Panc1 (cell line): ENCODE measurements around the gene ZNF17. TPM values are rescaled to one million over a fixed set of nuclear protein-coding genes. Genes with fewer than 3 reads are reported as not detected.

Source experiments
- ATAC-seq: fragments of 200-7000 bp; cut with Tn5 transposase; 2 replicates; pipeline ENCODE4 v1.9.1; 2020; ENCODE audit warnings: mild to moderate bottlenecking, moderate library complexity
- BruUV-seq: library from RNA; stranded (reverse); fragments of 400-500 nt; replicated peaks from 2 replicates; lab custom pipeline; 2021; lab: Mats Ljungman, UMichigan
- CTCF ChIA-PET: fragments of 300-600 bp; sonication (Branson Sonifier 250); formaldehyde crosslinking; loops from one replicate; lab custom pipeline; 2022; ENCODE audit warnings: antibody characterized with exemption; lab: Charles Lee
- POLR2A ChIA-PET: fragments of 300-600 bp; sonication (Branson Sonifier 250); formaldehyde crosslinking; loops from one replicate; lab custom pipeline; 2022; ENCODE audit warnings: antibody characterized with exemption; lab: Charles Lee
- DNase-seq: peaks from one replicate; pipeline ENCODE4 v3.0.0-alpha.2; 2010; ENCODE audit warnings: low read depth, low spot score
- H3K27ac ChIP-seq: 2 replicates; pipeline ENCODE4 v1.5.1; 2011; ENCODE audit warnings: mild to moderate bottlenecking, low read length, inconsistent platforms
- H3K27me3 ChIP-seq: fragments of 200-500 bp; sonication (Bioruptor generic); 2 replicates; pipeline ENCODE4 v1.6.0; 2014; ENCODE audit warnings: low read length, inconsistent platforms; ENCODE audit not compliant: control insufficient read depth, insufficient read depth
- H3K36me3 ChIP-seq: fragments of 200-500 bp; sonication (Bioruptor generic); 2 replicates; pipeline ENCODE4 v1.5.1; 2014; ENCODE audit warnings: inconsistent platforms, mild to moderate bottlenecking, low read length, moderate library complexity; ENCODE audit not compliant: control insufficient read depth, insufficient read depth
- H3K4me1 ChIP-seq: 2 replicates; pipeline ENCODE4 v1.5.1; 2011; ENCODE audit warnings: inconsistent platforms, mild to moderate bottlenecking, low read length, moderate library complexity; ENCODE audit not compliant: control insufficient read depth, insufficient read depth
- H3K4me3 ChIP-seq, 2 experiments: 2 replicates each; pipeline ENCODE4 v1.5.1; 2011 to 2012; ENCODE audit warnings: low read depth in 2 of 2, low read length in 2 of 2, mild to moderate bottlenecking in 2 of 2, inconsistent platforms in 1 of 2, moderate library complexity in 1 of 2
- H3K9me3 ChIP-seq: fragments of 200-500 bp; sonication (Bioruptor generic); 2 replicates; pipeline ENCODE4 v1.5.1; 2014; ENCODE audit warnings: low read depth, mild to moderate bottlenecking, inconsistent platforms, low read length, moderate library complexity; ENCODE audit not compliant: control insufficient read depth, insufficient read depth
- CTCF ChIP-seq: fragments of 450-650 bp; IDR thresholded peaks from 2 replicates; pipeline ENCODE4 v1.5.1; 2017; ENCODE audit warnings: mild to moderate bottlenecking
- POLR2AphosphoS5 ChIP-seq: IDR thresholded peaks from 2 replicates; pipeline ENCODE4 v1.6.1; 2012; ENCODE audit warnings: mild to moderate bottlenecking, low read depth, low read length, moderate library complexity
- REST ChIP-seq, 2 experiments: IDR thresholded peaks; 2 replicates each; pipeline ENCODE4 v1.6.1; 2011 to 2012; ENCODE audit warnings: low read depth in 2 of 2, control low read depth in 1 of 2, low read length in 1 of 2, mild to moderate bottlenecking in 1 of 2, moderate library complexity in 1 of 2; ENCODE audit not compliant: insufficient read depth in 1 of 2
- SIN3A ChIP-seq: IDR thresholded peaks from 2 replicates; pipeline ENCODE4 v1.6.1; 2012; ENCODE audit warnings: low read depth, mild to moderate bottlenecking, low read length, moderate library complexity, borderline replicate concordance; ENCODE audit not compliant: insufficient read depth
- TCF7L2 ChIP-seq: IDR thresholded peaks from 2 replicates; pipeline ENCODE4 v1.6.1; 2011; ENCODE audit warnings: mild to moderate bottlenecking, low read depth, low read length, inconsistent platforms
- in situ Hi-C: cut with HindIII; loops from 2 replicates; pipeline ENCODE4 v1.10.0; 2016; ENCODE audit warnings: low sequenced_read_pairs, low pct_unique_long_range_greater_than_20kb
- intact Hi-C: fragments of 100-400 bp; cut with micrococcal nuclease; formaldehyde crosslinking; loops from one replicate; pipeline ENCODE4 v1.10.0; 2022; ENCODE audit not compliant: unreplicated experiment
- total RNA-seq: library from RNA; stranded (reverse); gene quantifications from one replicate; pipeline ENCODE4 v1.2.1, GENCODE V29; 2021; ENCODE audit not compliant: unreplicated experiment

The ZNF17 gene
- total RNA-seq, 1 experiment from 2014 or later, result 9.2 TPM

GRCh38 chr19:57395710-57396109 lies 15.3 kb upstream of the ZNF17 start:
- intact Hi-C loops (no loop called here), in situ Hi-C loops (no loop called here)
- DNase-seq (no peak), ATAC-seq (no peak)
- ChIA-PET POLR2A (no interaction called here), CTCF (no interaction called here)
- H3K27me3 ChIP-seq, result no peaks in the 10 kb centered on the region
- 0 out of 2 replicates have a peak, but pooled peaks cover 2% of the 10 kb centered on the region for H3K36me3 ChIP-seq
- no peak for TF ChIP-seq POLR2AphosphoS5
- no peak for TF ChIP-seq TCF7L2
- no peak for TF ChIP-seq REST (IDR thresholded peaks at IDR 0.05; ENCODE audit: insufficient read depth in 1 of 2, low read depth in 2 of 2, low read length in 1 of 2)
- no TSS peak for BruUV-seq
- H3K9me3 ChIP-seq, result peaks cover 42% of the 10 kb centered on the region
- H3K4me1 ChIP-seq, result no peaks in the 10 kb centered on the region
- H3K27ac ChIP-seq, result no peak overlapping the region
- no peak overlapping the region for H3K4me3 ChIP-seq

- no TSS peak for BruUV-seq
- Histone ChIP-seq H3K9me3 (peaks cover 52% of the 10 kb centered on the region), H3K36me3 (0 out of 2 replicates have a peak, but pooled peaks cover 2% of the 10 kb centered on the region), H3K4me1 (no peaks in the 10 kb centered on the region), H3K27ac (no peak overlapping the region), H3K4me3 (no peak overlapping the region), H3K27me3 (no peaks in the 10 kb centered on the region)
- ATAC-seq (no peak), DNase-seq (no peak)
- TF ChIP-seq CTCF (no peak), POLR2AphosphoS5 (no peak), REST (IDR thresholded peaks at IDR 0.05; ENCODE audit: insufficient read depth in 1 of 2, low read depth in 2 of 2, low read length in 1 of 2) (no peak), TCF7L2 (no peak), SIN3A (no peak)
- intact Hi-C loops (no loop called here), in situ Hi-C loops (no loop called here)
- POLR2A ChIA-PET, result no interaction called here
- CTCF ChIA-PET, result no interaction called here
Measured at GRCh38 chr19:57398868-57399267, 12.1 kb upstream of the ZNF17 start.
